Smooth muscle cell (in vitro differentiated cells): ENCODE results near the gene CASK. TPM values are rescaled to one million over a fixed set of nuclear protein-coding genes. Genes with fewer than 3 reads are reported as not detected.

Experiments
- DNase-seq: peaks from one replicate; lab custom pipeline; 2025; ENCODE audit not compliant: unreplicated experiment; lab: John Stamatoyannopoulos, UW
- H2AFZ ChIP-seq: fragments of 200-600 bp; sonication (generic); 2 replicates; pipeline ENCODE4 v1.6.0; 2016; ENCODE audit warnings: antibody characterized with exemption, low read depth, mild to moderate bottlenecking
- H3F3A ChIP-seq: fragments of 200-600 bp; sonication (generic); 2 replicates; pipeline ENCODE4 v1.6.0; 2017; ENCODE audit warnings: antibody characterized with exemption, low read depth
- H3K27ac ChIP-seq: fragments of 200-600 bp; sonication (generic); 2 replicates; pipeline ENCODE4 v1.5.1; 2016; ENCODE audit warnings: low read depth, mild to moderate bottlenecking
- H3K27me3 ChIP-seq: fragments of 200-600 bp; sonication (generic); 2 replicates; pipeline ENCODE4 v1.6.1; 2016; ENCODE audit warnings: low read depth, mild to moderate bottlenecking
- H3K36me3 ChIP-seq: fragments of 200-600 bp; sonication (generic); 2 replicates; pipeline ENCODE4 v1.5.1; 2016; ENCODE audit warnings: low read depth
- H3K4me1 ChIP-seq: fragments of 200-600 bp; sonication (generic); 2 replicates; pipeline ENCODE4 v1.5.1; 2016; ENCODE audit warnings: low read depth
- H3K4me2 ChIP-seq: fragments of 200-600 bp; sonication (generic); 2 replicates; pipeline ENCODE4 v1.6.0; 2016; ENCODE audit warnings: mild to moderate bottlenecking
- H3K4me3 ChIP-seq: fragments of 200-600 bp; sonication (generic); 2 replicates; pipeline ENCODE4 v1.5.1; 2016; ENCODE audit warnings: mild to moderate bottlenecking
- H3K79me2 ChIP-seq: fragments of 200-600 bp; sonication (generic); 2 replicates; pipeline ENCODE4 v1.6.0; 2016; ENCODE audit warnings: low read depth, mild to moderate bottlenecking
- H3K9ac ChIP-seq: fragments of 200-600 bp; sonication (generic); 2 replicates; pipeline ENCODE4 v1.6.0; 2016; ENCODE audit warnings: low read depth
- H3K9me3 ChIP-seq: fragments of 200-600 bp; sonication (generic); replicated peaks from 2 replicates; pipeline ENCODE4 v1.5.1; 2016; ENCODE audit warnings: low read depth
- H4K20me1 ChIP-seq: fragments of 200-600 bp; sonication (generic); 2 replicates; pipeline ENCODE4 v1.6.0; 2016; ENCODE audit warnings: low read depth
- CTCF ChIP-seq: fragments of 200-600 bp; sonication (generic); IDR thresholded peaks from 2 replicates; pipeline ENCODE4 v1.5.1; 2017; ENCODE audit warnings: borderline replicate concordance, mild to moderate bottlenecking, antibody characterized with exemption; ENCODE audit not compliant: insufficient read depth, poor library complexity, severe bottlenecking
- WGBS: methylation state at CpG from one replicate; pipeline ENCODE4 v1.1.7; 2016; ENCODE audit warnings: low lambda C conversion rate; 5-methylcytosine and 5-hydroxymethylcytosine counted together
- polyA plus RNA-seq: library from polyadenylated mRNA; unstranded; fragments of >200 nt; fragmentation: Nextera tagmentation; extraction: Ambion mirVana; gene quantifications from 2 replicates; pipeline ENCODE4 v1.2.1, GENCODE V29; 2016
- total RNA-seq: library from RNA; depleted of rRNA; stranded (reverse); fragments of >200 nt; gene quantifications from 2 replicates; pipeline ENCODE4 v1.2.3, GENCODE V29; 2014

Gene CASK
- total and polyA plus RNA-seq, 2 experiments from 2014 or later: 49.4 to 97.5 TPM

GRCh38 chrX:41482154-41482850 is 441.1 kb downstream of the CASK start:
- no peak overlapping the region for H3K27ac ChIP-seq

GRCh38 chrX:41481264-41482109 is 441.9 kb downstream of the CASK start:
- H3K27ac ChIP-seq: no peak overlapping the region

More at GRCh38 chrX:41482154-41482850, 441.1 kb downstream of the CASK start:
- H3K9me3 ChIP-seq: no peaks in the 10 kb centered on the region
- H3F3A ChIP-seq: no peaks in the 10 kb centered on the region
- no peak overlapping the region for H3K4me2 ChIP-seq
- TF ChIP-seq CTCF: no peak
- DNase-seq: no peak
- no peaks in the 10 kb centered on the region for H3K36me3 ChIP-seq
- H3K27me3 ChIP-seq: no peaks in the 10 kb centered on the region
- no peak overlapping the region for H3K9ac ChIP-seq
- WGBS: 79% methylated on average over 5 of the region's 5 CpGs
- H2AFZ ChIP-seq: no peak overlapping the region
- H3K4me3 ChIP-seq: no peak overlapping the region
- no peaks in the 10 kb centered on the region for H3K79me2 ChIP-seq
- no peaks in the 10 kb centered on the region for H4K20me1 ChIP-seq
- no peaks in the 10 kb centered on the region for H3K4me1 ChIP-seq

GRCh38 chrX:41480508-41481260 is 442.7 kb downstream of the CASK start:
- H3K27ac ChIP-seq: no peak overlapping the region
- H3K79me2 ChIP-seq: no peaks in the 10 kb centered on the region
- 88% methylated on average over 13 of the region's 13 CpGs for WGBS
- no peak overlapping the region for H2AFZ ChIP-seq
- TF ChIP-seq CTCF: no peak
- no peak overlapping the region for H3K9ac ChIP-seq
- no peaks in the 10 kb centered on the region for H3K27me3 ChIP-seq
- no peak overlapping the region for H3K4me3 ChIP-seq
- no peaks in the 10 kb centered on the region for H3F3A ChIP-seq
- H4K20me1 ChIP-seq: no peaks in the 10 kb centered on the region
- H3K4me2 ChIP-seq: no peak overlapping the region
- H3K9me3 ChIP-seq: no peaks in the 10 kb centered on the region
- no peaks in the 10 kb centered on the region for H3K4me1 ChIP-seq
- no peaks in the 10 kb centered on the region for H3K36me3 ChIP-seq
- no peak for DNase-seq

More at GRCh38 chrX:41481264-41482109, 441.9 kb downstream of the CASK start:
- H4K20me1 ChIP-seq: no peaks in the 10 kb centered on the region
- peak; percentile 33 for TF ChIP-seq CTCF
- no peaks in the 10 kb centered on the region for H3K79me2 ChIP-seq
- no peaks in the 10 kb centered on the region for H3K27me3 ChIP-seq
- H3K9me3 ChIP-seq: no peaks in the 10 kb centered on the region
- no peak overlapping the region for H3K9ac ChIP-seq
- DNase-seq: no peak
- H3K4me2 ChIP-seq: no peak overlapping the region
- H3K4me3 ChIP-seq: no peak overlapping the region
- H3F3A ChIP-seq: no peaks in the 10 kb centered on the region
- H3K36me3 ChIP-seq: no peaks in the 10 kb centered on the region
- 80% methylated on average over 6 of the region's 6 CpGs for whole genome bisulfite sequencing
- no peak overlapping the region for H2AFZ ChIP-seq
- H3K4me1 ChIP-seq: no peaks in the 10 kb centered on the region
